Frontal cortex (tissue), 4 donors: ENCODE data around the gene ZNF362. TPM values are rescaled to one million over a fixed set of nuclear protein-coding genes. Genes with fewer than 3 reads are reported as not detected.

Experiments used
- DNase-seq, 2 donors: peaks; one replicate each; pipeline ENCODE4 v3.0.0; 2012; ENCODE audit warnings: low spot score in 2 of 2
- FAIRE-seq: peaks from 2 replicates; lab custom pipeline; 2012; peaks lifted over from hg19 to GRCh38; lab: Jason Lieb, UNC
- total RNA-seq: library from RNA; depleted of rRNA; stranded (reverse); fragments of >200 nt; gene quantifications from one replicate; pipeline ENCODE4 v1.2.3, GENCODE V29; 2014
- donor health status: control.
- donor health status: control.
- donor health status: control.

ZNF362 gene
- total RNA-seq, 1 donor from 2014 or later, result 13.9 TPM

- FAIRE-seq (no peak), DNase-seq (no peak)
These were observed 63.8 kb downstream of the ZNF362 start for GRCh38 chr1:33319949-33320618.

- FAIRE-seq (no peak), DNase-seq (no peak)
These were observed 64.4 kb downstream of the ZNF362 start, which contains the start of gene A3GALT2 for GRCh38 chr1:33320619-33321165. A3GALT2 (minus strand) TSS chr1:33321098; CDS start chr1:33321098, 0 bp downstream.

GRCh38 chr1:33321178-33321577 is 64.9 kb downstream of the ZNF362 start:
- no peak for DNase-seq
- no peak for FAIRE-seq

- FAIRE-seq (no peak), DNase-seq (no peak)
These were observed 65.8 kb downstream of the ZNF362 start for GRCh38 chr1:33322109-33322508.

GRCh38 chr1:33322870-33323585 is 66.7 kb downstream of the ZNF362 start:
- no peak for FAIRE-seq
- DNase-seq, result no peak

GRCh38 chr1:33323663-33324477 is 67.6 kb downstream of the ZNF362 start:
- FAIRE-seq (no peak), DNase-seq (no peak)

- DNase-seq, result no peak
- FAIRE-seq, result no peak
These were observed 68.6 kb downstream of the ZNF362 start for GRCh38 chr1:33324677-33325575.

GRCh38 chr1:33326785-33327184 is 70.5 kb downstream of the ZNF362 start:
- FAIRE-seq, result no peak
- DNase-seq, result no peak

- FAIRE-seq (no peak), DNase-seq (no peak)
These were observed 71.5 kb downstream of the ZNF362 start for GRCh38 chr1:33327587-33328325.

GRCh38 chr1:33328817-33329216 is 72.5 kb downstream of the ZNF362 start:
- FAIRE-seq (no peak), DNase-seq (no peak)

GRCh38 chr1:33329600-33330305 is 73.5 kb downstream of the ZNF362 start:
- FAIRE-seq (no peak), DNase-seq (no peak)

GRCh38 chr1:33330361-33330890 is 74.1 kb downstream of the ZNF362 start:
- FAIRE-seq, result no peak

GRCh38 chr1:33330906-33331305 is 74.6 kb downstream of the ZNF362 start:
- no peak for DNase-seq
- no peak for FAIRE-seq

More at GRCh38 chr1:33330361-33330890, 74.1 kb downstream of the ZNF362 start:
- no peak for DNase-seq

GRCh38 chr1:33331444-33332356 is 75.4 kb downstream of the ZNF362 start:
- no peak for FAIRE-seq
- DNase-seq, result no peak

GRCh38 chr1:33332357-33332789 is 76.1 kb downstream of the ZNF362 start:
- no peak for DNase-seq
- no peak for FAIRE-seq

- FAIRE-seq (no peak), DNase-seq (no peak)
These were observed 76.6 kb downstream of the ZNF362 start for GRCh38 chr1:33332881-33333280.

- DNase-seq (no peak), FAIRE-seq (no peak)
These were observed 77.8 kb downstream of the ZNF362 start for GRCh38 chr1:33334081-33334552.
